AG09309 (cell line): ENCODE results near the gene FZD7.

ENCODE experiments used
- DNase-seq: peaks from one replicate; pipeline ENCODE4 v3.0.0-alpha.2; 2010; ENCODE audit warnings: low read depth
- H3K4me3 ChIP-seq: 2 replicates; pipeline ENCODE4 v1.5.1; 2011; ENCODE audit warnings: mild to moderate bottlenecking, low read depth, low read length, moderate library complexity; ENCODE audit not compliant: control insufficient read depth
- TF ChIP-seq, protein P1 (sequence below): IDR thresholded peaks from 2 replicates; pipeline ENCODE4 v1.5.1; 2011; ENCODE audit warnings: mild to moderate bottlenecking, low read depth, low read length, inconsistent platforms; ENCODE audit not compliant: insufficient read depth, control insufficient read depth; ENCODE audit errors: missing control alignments

FZD7 gene

GRCh38 chr2:202001826-202002225 is 31.8 kb upstream of the FZD7 start:
- DNase-seq: no peak
- H3K4me3 ChIP-seq: no peak overlapping the region
- TF ChIP-seq, protein P1, sequence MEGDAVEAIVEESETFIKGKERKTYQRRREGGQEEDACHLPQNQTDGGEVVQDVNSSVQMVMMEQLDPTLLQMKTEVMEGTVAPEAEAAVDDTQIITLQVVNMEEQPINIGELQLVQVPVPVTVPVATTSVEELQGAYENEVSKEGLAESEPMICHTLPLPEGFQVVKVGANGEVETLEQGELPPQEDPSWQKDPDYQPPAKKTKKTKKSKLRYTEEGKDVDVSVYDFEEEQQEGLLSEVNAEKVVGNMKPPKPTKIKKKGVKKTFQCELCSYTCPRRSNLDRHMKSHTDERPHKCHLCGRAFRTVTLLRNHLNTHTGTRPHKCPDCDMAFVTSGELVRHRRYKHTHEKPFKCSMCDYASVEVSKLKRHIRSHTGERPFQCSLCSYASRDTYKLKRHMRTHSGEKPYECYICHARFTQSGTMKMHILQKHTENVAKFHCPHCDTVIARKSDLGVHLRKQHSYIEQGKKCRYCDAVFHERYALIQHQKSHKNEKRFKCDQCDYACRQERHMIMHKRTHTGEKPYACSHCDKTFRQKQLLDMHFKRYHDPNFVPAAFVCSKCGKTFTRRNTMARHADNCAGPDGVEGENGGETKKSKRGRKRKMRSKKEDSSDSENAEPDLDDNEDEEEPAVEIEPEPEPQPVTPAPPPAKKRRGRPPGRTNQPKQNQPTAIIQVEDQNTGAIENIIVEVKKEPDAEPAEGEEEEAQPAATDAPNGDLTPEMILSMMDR: no peak

GRCh38 chr2:202002381-202002780 is 31.3 kb upstream of the FZD7 start:
- H3K4me3 ChIP-seq: no peak overlapping the region
- TF ChIP-seq, protein P1: no peak
- DNase-seq: no peak

GRCh38 chr2:202005272-202005887 is 28.3 kb upstream of the FZD7 start:
- TF ChIP-seq, protein P1: no peak
- no peak overlapping the region for H3K4me3 ChIP-seq
- DNase-seq: no peak

- no peak for DNase-seq
- H3K4me3 ChIP-seq: no peak overlapping the region
- TF ChIP-seq, protein P1: no peak
These were observed 27.4 kb upstream of the FZD7 start for GRCh38 chr2:202006301-202006700.

DNA sequence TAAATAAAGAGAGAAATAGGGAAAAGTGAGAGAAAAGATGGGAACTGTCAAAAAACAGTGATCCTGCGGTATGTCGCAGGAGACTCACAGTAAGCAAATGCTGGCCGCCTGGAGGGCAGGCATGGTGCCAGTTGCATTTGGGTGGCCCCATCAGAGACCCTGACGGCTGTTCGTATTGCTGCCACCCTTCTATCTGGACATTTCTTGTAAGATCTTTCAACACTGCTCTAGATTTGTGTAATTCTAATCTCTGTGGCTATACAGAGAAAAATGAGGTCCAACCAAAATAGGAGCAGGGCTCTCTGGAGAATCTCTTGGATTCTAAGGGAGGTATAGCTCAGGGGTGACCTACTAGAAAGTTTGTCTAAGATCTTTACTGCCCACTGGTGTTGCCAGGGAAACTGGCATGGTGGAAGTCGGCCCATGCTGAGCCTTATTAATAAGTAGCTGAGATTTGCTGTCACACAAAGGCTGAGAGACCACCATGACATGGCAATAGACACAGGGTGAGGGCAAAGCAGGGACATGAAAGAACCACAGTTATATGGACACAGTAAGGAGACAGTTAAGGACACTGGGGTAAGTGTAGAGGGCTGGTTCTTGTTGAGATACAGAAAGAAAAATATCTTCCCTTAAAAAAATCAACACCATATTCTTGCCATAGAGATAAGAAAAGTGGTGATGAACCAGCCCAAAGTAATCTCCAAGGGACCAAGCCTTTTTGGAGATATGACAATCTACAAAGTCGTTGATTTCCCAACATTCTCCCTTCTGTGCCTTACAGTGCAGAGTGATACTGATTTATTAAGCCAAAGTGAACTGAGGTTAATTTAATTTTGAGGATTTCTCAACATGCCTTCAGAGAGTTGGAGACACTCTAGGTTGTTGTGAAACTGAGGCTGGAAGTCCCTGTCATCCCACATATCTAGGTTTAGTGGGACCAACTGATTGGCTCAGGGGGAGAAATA is 26.4 kb upstream of the FZD7 start:
- no peak overlapping the region for H3K4me3 ChIP-seq
- TF ChIP-seq, protein P1: peak; percentile 29
- no peak for DNase-seq

GRCh38 chr2:202007983-202008354 is 25.7 kb upstream of the FZD7 start:
- H3K4me3 ChIP-seq: no peak overlapping the region
- TF ChIP-seq, protein P1: no peak
- no peak for DNase-seq
